ENCODE measurements around the gene ZBTB44. TPM values are rescaled to one million over a fixed set of nuclear protein-coding genes. Genes with fewer than 3 reads are reported as not detected.
"Not testable (repeated sequence)": the region's sequence is repeated elsewhere in the genome, so short reads cannot be mapped to it uniquely, and the experiment has no call there.

Gene ZBTB44, protein sequence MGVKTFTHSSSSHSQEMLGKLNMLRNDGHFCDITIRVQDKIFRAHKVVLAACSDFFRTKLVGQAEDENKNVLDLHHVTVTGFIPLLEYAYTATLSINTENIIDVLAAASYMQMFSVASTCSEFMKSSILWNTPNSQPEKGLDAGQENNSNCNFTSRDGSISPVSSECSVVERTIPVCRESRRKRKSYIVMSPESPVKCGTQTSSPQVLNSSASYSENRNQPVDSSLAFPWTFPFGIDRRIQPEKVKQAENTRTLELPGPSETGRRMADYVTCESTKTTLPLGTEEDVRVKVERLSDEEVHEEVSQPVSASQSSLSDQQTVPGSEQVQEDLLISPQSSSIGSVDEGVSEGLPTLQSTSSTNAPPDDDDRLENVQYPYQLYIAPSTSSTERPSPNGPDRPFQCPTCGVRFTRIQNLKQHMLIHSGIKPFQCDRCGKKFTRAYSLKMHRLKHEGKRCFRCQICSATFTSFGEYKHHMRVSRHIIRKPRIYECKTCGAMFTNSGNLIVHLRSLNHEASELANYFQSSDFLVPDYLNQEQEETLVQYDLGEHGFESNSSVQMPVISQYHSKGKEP
- total RNA-seq, result 10 to 100 TPM; 16.1 to 48.3 (median 20.8) TPM

DNA sequence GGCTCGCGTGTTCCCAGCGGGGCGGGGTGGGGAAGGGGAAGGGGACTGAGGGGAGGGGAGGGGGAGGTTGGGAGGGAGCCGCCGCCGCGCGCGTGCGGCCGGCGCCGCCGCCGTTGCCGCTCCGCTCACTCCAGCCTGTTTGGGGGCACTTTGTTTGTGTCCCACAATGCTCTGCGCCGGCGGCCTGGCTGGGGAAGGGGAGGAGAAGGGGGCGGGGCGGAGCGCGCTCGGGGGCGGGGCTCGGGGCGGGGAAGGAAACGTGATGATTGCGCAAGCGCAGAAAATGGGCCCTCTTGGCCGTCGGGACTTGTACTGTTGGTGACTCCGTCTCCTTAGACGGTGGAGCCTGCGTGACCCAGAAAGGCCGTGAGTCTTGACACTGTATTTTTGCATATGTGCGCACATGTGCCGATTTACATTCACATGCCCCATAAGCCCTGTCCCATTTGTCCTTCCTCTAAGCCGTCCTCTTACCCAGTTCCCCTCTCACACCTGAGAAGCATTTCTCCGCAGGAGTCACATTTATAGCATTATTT lies at the start of gene ZBTB44:
ZBTB44 (minus strand) TSS at position 168 of the 536 bp plus-strand sequence. CDS start 53,044 bp downstream, outside the sequence.
- WGBS, 10 experiments, result 0 to 80% (median 17%) methylated on average over 1 to 7 of the region's 42 CpGs; no CpG with 5 or more reads in 7 of the 10 experiments
- peak; percentile 72 to 86 (median 84) for ATAC-seq (replicated peaks in 6 of 8)
- peak within 1 kb of the TSS; percentile 73 to 94 (median 86) for H3K4me3 ChIP-seq
- in situ Hi-C loops (cut with MboI; ENCODE audit: low pct_unique_long_range_greater_than_20kb in 2 of 9, low sequenced_read_pairs in 9 of 9, unreplicated experiment in 9 of 9), result no loop called here
- peaks cover 8 to 19% of the 10 kb centered on the region in 2 donors for H3K4me1 ChIP-seq (replicated peaks in 1 of 2)
- H3K27ac ChIP-seq, result peak within 1 kb of the TSS; percentile 94 to 97

DNA sequence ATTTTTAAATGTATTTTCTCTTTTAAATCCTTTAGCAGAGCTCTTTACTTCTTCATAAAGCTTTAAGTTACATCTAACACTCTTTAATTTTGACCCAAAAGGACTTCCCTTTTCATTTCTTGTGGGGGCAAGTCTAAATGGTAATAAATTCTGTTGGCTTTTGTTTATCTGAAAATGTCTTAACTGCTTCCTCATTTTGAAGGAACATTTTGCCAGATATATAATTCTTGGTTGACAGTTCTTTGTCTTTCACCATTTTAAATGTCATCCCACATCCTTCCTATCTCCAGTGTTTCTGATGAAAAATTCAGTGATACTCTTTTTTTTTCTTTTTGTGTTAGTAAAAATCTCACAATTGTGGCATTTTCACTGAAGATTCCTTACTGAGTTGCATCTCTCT lies 44.7 kb upstream of the ZBTB44 start:
- no peak for ATAC-seq (replicated peaks in 6 of 8)
- Histone ChIP-seq H3K4me1 (replicated peaks in 1 of 2) (no peaks in the 10 kb centered on the region), H3K4me3 (no peak overlapping the region), H3K27ac (no peak overlapping the region)
- in situ Hi-C loops (cut with MboI; ENCODE audit: low pct_unique_long_range_greater_than_20kb in 2 of 9, low sequenced_read_pairs in 9 of 9, unreplicated experiment in 9 of 9), result no loop called here

DNA sequence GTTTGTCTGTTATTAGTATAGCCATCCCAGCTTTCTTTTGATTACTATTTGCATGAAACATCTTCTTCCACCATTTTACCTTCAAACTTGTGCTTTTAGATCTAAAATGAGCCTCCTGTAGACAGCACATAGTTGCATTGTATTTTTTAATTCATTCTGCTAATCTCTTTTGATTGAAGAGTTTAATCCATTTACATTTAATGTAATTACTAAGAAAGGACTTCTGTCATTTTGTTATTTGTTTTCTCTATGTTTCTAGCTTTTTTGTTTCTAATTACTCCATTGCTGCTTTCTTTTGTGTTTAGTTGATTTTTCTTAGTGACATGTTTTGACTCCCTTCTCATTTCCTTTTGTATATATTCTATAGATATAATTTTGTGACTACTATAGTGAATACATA lies 43.7 kb upstream of the ZBTB44 start:
- Histone ChIP-seq H3K27ac (no peak overlapping the region), H3K4me1 (replicated peaks in 1 of 2) (no peaks in the 10 kb centered on the region), H3K4me3 (no peak overlapping the region)
- in situ Hi-C loops (cut with MboI; ENCODE audit: low pct_unique_long_range_greater_than_20kb in 2 of 9, low sequenced_read_pairs in 9 of 9, unreplicated experiment in 9 of 9), result no loop called here
- no peak for ATAC-seq (replicated peaks in 6 of 8)

DNA sequence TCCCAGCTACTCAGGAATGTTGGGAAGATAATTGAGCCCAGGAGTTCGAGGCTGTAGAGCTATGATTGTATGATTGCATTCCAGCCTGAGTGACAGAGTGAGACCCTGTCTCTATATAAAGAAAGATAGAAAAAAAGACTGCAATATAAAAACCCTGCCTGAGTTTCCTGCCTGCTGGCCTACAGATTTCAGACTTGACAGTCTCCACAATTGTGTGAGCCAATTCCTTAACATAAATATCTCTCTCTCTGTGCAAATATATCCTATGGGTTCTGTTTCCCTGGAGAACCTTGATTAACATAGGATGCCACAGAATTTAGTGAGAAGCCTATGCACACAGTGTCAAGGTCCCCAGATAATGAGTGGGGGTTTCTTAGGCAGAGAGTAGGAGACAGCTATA lies 32.5 kb upstream of the ZBTB44 start:
- in situ Hi-C loops (cut with MboI; ENCODE audit: low pct_unique_long_range_greater_than_20kb in 2 of 9, low sequenced_read_pairs in 9 of 9, unreplicated experiment in 9 of 9), result no loop called here
- Histone ChIP-seq H3K4me1 (replicated peaks in 1 of 2) (no peaks in the 10 kb centered on the region), H3K4me3 (no peak overlapping the region), H3K27ac (no peak overlapping the region)
- no peak for ATAC-seq (replicated peaks in 6 of 8)
- WGBS, 10 experiments, result 10 to 80% (median 51%) methylated on average over 1 of the region's 1 CpG; no CpG with 5 or more reads in 4 of the 10 experiments

DNA sequence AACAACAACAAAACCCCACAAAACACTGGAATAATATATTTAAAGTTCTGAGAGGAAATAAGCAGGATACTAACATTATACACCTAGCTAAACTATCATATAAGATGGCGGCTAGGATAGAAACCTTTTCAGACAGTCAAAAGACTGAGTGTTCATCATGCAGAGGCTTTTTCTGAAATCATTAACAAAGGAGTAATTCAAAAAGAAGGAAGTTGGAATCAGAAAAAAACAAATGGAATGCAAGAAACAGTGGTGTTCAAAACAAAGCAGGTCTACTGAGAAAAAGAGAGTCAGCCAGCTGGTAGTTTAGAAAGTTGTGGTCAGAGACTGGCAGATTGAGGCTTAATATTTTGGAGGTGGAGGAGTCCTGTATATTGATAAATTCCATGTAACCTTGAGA lies 30.1 kb upstream of the ZBTB44 start:
- Histone ChIP-seq H3K4me3 (no peak overlapping the region), H3K27ac (no peak overlapping the region), H3K4me1 (replicated peaks in 1 of 2) (no peaks in the 10 kb centered on the region)
- 57 to 100% (median 100%) methylated on average over 1 of the region's 1 CpG; no CpG with 5 or more reads in 2 of the 10 experiments for WGBS, 10 experiments
- in situ Hi-C loops (cut with MboI; ENCODE audit: low pct_unique_long_range_greater_than_20kb in 2 of 9, low sequenced_read_pairs in 9 of 9, unreplicated experiment in 9 of 9), result no loop called here
- no peak for ATAC-seq (replicated peaks in 6 of 8)

DNA sequence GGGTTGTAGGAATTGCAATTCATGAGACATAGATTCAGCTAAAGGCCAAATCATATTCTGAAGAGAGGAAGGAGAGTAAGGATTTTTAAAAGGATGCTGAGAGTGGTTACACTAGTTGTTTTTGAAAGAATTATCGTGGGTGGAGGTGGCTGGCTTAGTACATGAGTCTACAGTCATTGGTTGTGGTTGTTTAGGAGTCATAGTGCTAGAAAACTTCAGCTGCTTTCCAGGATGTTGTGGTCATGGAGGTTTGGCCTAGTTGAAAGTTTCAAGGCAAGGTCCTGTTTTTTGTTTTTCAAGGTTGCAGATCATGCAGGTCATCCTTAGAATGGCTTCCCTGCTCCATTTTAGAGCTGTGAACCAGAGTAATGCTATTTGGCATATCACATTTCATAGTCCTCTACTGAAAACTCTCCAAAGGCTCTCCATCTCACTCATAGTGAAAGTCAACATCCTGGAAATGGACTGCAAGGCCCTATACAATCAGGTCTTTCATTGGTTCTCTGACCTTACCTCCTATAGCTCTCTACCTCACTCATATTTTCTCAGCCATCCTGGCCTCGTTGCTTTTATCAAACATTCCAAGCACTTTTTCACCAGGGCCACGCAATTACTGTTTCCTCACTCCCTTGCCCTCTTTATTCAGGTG lies 26.1 kb upstream of the ZBTB44 start:
- 14 to 80% (median 64%) methylated on average over 1 to 3 of the region's 3 CpGs for WGBS, 10 experiments
- Histone ChIP-seq H3K4me1 (replicated peaks in 1 of 2) (no peaks in the 10 kb centered on the region), H3K27ac (no peak overlapping the region), H3K4me3 (no peak overlapping the region)
- no peak for ATAC-seq (replicated peaks in 6 of 8)
- in situ Hi-C loops (cut with MboI; ENCODE audit: low pct_unique_long_range_greater_than_20kb in 2 of 9, low sequenced_read_pairs in 9 of 9, unreplicated experiment in 9 of 9), result no loop called here

DNA sequence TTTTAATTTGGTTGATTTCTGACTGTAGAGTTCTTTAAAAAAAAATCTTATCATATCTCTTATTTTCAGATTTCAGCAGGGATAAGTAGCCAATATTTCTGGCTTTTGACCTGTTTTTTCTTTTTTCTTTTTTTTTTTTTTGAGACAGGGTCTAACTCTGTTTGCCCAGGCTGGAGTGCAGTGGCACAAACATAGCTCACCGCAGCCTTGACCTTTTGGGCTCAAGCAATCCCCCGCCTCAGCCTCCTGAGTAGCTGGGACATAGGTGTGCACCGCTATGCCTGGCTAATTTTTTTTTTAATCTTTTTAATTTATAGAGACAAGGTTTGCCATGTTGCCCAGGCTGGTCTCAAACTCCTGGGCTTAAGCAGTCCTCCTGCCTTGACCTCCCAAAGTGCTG lies 23.9 kb upstream of the ZBTB44 start:
- in situ Hi-C loops (cut with MboI; ENCODE audit: low pct_unique_long_range_greater_than_20kb in 2 of 9, low sequenced_read_pairs in 9 of 9, unreplicated experiment in 9 of 9), result no loop called here
- 60 to 97% (median 82%) methylated on average over 1 to 3 of the region's 3 CpGs; no CpG with 5 or more reads in 1 of the 10 experiments for WGBS, 10 experiments
- Histone ChIP-seq H3K27ac (no peak overlapping the region), H3K4me3 (no peak overlapping the region), H3K4me1 (replicated peaks in 1 of 2) (no peaks in the 10 kb centered on the region)
- no peak for ATAC-seq (replicated peaks in 6 of 8)

DNA sequence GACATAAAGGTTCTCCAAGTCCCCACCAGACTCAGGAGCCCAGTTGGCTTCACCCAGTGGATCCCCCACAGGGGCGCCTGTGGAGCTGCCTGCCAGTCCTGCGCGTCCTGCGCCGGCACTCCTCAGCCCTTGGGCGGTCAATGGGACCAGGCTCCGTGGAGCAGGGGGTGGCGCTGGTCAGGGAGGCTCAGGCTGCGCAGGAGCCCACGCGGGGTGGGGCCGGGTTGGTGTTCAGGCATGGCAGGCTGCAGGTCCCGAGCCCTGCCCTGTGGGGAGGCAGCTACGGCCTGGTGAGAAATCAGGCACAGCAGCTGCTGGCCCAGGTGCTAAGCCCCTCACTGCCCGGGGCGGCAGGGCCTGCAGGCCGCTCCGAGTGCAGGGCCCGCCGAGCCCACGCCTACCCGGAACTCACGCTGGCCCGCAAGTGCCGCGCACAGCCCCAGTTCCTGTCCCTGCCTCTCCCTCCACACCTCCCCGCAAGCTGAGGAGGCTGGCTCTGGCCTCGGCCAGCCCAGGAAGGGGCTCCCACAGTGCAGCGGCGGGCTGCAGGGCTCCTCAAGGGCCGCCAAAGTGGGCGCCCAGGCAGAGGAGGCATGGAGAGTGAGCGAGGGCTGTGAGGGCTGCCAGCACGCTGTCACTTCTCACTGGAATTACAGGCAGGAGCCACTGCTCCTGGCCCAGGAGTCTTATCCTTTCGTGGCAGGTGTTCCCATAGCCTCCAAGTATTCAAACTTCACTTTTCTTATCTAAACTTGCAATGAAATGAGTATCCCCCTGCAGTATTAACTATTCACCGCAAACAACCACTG lies 22.8 kb upstream of the ZBTB44 start:
- no peak overlapping the region for H3K27ac ChIP-seq
- 60 to 100% (median 88%) methylated on average over 1 to 4 of the region's 36 CpGs; no CpG with 5 or more reads in 3 of the 10 experiments for WGBS, 10 experiments
- H3K4me3 ChIP-seq, result no peak overlapping the region
- ATAC-seq (replicated peaks in 6 of 8), result no peak
- H3K4me1 ChIP-seq (replicated peaks in 1 of 2), result no peaks in the 10 kb centered on the region
- in situ Hi-C loops (cut with MboI; ENCODE audit: low pct_unique_long_range_greater_than_20kb in 2 of 9, low sequenced_read_pairs in 9 of 9, unreplicated experiment in 9 of 9), result no loop called here

DNA sequence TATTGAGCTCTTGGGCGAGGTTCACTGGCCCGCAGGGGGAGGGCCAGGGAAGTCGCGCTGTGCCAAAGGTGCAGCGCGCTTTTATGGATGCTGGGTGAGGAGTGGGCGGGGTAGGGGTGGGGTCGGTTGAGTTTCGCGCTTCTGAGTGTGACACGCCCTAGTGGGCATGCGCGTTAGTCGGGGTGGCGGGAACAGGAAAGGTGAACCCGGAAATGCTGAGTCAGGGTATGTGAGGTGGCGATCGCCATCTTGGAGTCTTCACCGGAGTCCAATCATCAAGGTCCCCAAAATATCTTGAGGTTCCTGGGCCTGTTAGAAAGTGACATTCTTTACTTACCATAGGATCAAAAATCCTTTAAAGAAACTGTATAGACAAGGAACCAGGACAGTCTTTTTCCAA lies 16.7 kb upstream of the ZBTB44 start:
- H3K4me1 ChIP-seq (replicated peaks in 1 of 2); in situ Hi-C loops (cut with MboI; ENCODE audit: low pct_unique_long_range_greater_than_20kb in 2 of 9, low sequenced_read_pairs in 9 of 9, unreplicated experiment in 9 of 9); H3K4me3 ChIP-seq; H3K27ac ChIP-seq; ATAC-seq (replicated peaks in 6 of 8): not testable (repeated sequence)
- 86 to 100% (median 97%) methylated on average over 1 to 4 of the region's 19 CpGs; no CpG with 5 or more reads in 6 of the 10 experiments for WGBS, 10 experiments

DNA sequence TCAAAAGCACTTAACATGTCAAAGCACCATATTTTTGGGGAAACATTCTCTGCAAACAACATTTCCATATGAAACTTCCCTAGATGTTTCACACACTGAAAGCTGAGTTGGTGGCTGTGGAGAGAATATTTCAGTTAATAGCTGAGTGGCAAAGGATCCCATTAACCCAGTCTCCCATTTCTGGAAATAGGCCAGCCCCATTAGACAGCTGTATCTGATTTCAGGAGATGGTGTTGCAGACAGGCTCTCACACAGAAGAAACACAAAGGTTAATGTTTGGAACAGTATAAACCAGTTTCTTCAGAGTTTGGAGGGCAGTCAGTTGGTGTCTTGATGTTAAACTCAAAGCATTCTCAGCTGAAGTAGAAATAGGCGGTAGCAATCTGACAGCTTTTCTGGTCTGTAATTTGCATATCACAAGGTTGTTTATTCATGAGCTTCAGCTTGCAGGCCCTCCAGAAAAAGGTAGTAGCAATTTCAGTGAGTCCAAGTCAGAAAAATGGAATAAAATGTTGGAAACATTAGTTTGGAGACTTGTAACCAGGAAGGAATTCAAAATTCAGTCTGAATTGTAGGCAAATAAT lies 15.5 kb upstream of the ZBTB44 start:
- in situ Hi-C loops (cut with MboI; ENCODE audit: low pct_unique_long_range_greater_than_20kb in 2 of 9, low sequenced_read_pairs in 9 of 9, unreplicated experiment in 9 of 9), result no loop called here
- H3K27ac ChIP-seq, result no peak overlapping the region

DNA sequence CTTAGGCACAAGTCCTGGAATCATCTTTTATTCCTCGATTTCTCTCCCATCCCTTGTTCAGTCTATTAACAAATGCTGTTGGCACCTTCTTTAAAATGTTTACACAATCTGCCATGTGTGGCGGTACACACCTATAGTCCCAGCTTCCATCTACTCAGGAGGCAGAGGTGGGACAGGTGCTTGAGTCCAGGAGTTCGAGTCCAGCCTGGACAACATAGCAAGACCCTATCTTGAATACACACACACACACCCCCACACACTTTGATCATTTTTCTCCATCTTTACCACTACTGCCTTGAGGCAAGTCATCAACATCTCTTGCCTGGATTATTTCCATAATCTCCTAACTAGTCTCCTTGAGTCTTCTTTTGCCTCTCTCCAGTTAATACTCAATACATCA lies 13.7 kb upstream of the ZBTB44 start:
- H3K4me1 ChIP-seq (replicated peaks in 1 of 2), result peaks cover 2 to 7% of the 10 kb centered on the region in 2 donors
- H3K4me3 ChIP-seq, result no peak overlapping the region
- 0 to 100% (median 77%) methylated on average over 1 to 2 of the region's 3 CpGs; no CpG with 5 or more reads in 2 of the 10 experiments for WGBS, 10 experiments
- in situ Hi-C loops (cut with MboI; ENCODE audit: low pct_unique_long_range_greater_than_20kb in 2 of 9, low sequenced_read_pairs in 9 of 9, unreplicated experiment in 9 of 9), result no loop called here
- ATAC-seq (replicated peaks in 6 of 8), result no peak
- H3K27ac ChIP-seq, result no peak overlapping the region

More for the DNA sequence above, 15.5 kb upstream of the ZBTB44 start:
- H3K4me3 ChIP-seq, result no peak overlapping the region
- ATAC-seq (replicated peaks in 6 of 8), result peak in 4 of 8 experiments; percentile 11 to 67 (median 41)
- H3K4me1 ChIP-seq (replicated peaks in 1 of 2), result peaks cover 2 to 7% of the 10 kb centered on the region in 2 donors
- WGBS, 10 experiments, result 0 to 83% (median 44%) methylated on average over 1 of the region's 1 CpG; no CpG with 5 or more reads in 2 of the 10 experiments

DNA sequence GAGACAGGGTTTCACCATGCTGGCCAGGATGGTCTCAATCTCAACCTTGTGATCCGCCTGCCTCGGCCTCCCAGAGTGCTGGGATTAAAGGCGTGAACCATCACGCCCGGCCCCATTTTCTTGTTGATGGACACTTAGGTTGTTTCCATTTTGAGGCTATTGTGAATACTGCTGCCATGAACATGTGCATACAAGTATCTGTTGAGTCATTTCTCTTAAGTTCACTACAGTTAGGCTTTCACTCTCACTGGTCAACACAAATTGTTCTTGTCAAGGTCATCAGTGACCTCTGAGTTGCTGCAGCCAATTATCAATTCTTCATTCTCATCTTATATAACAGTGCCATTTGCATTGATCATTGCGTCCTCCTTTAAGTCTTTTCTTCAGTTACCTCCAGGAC lies 13.0 kb upstream of the ZBTB44 start:
- H3K27ac ChIP-seq, result no peak overlapping the region
- peaks cover 2 to 7% of the 10 kb centered on the region in 2 donors for H3K4me1 ChIP-seq (replicated peaks in 1 of 2)
- in situ Hi-C loops (cut with MboI; ENCODE audit: low pct_unique_long_range_greater_than_20kb in 2 of 9, low sequenced_read_pairs in 9 of 9, unreplicated experiment in 9 of 9), result no loop called here
- no peak for ATAC-seq (replicated peaks in 6 of 8)
- WGBS, 10 experiments, result 79 to 100% (median 95%) methylated on average over 1 to 6 of the region's 6 CpGs
- H3K4me3 ChIP-seq, result no peak overlapping the region

All from motor neuron (in vitro differentiated cells).